ENCODE results near the gene CSAD. TPM values are rescaled to one million over a fixed set of nuclear protein-coding genes. Genes with fewer than 3 reads are reported as not detected.
A peak's percentile ranks its signal among the peaks of the same experiment; 100 is the strongest.

CSAD gene
- total and polyA plus RNA-seq, 2 of the 13 experiments (the other 11 are each of a cell fraction or from before 2014, with no cell fraction given), result 7.2 to 23.5 TPM

- no peak for TF ChIP-seq FUBP1 (CRISPR knock-in tag; IDR thresholded peaks at IDR 0.05; ENCODE audit: borderline replicate concordance)
- TF ChIP-seq FOXA1 (IDR thresholded peaks at IDR 0.05), result no peak
- no peak for TF ChIP-seq FOXA1 (CRISPR knock-in tag; IDR thresholded peaks at IDR 0.05)
- TF ChIP-seq CTCF (CRISPR knock-in tag; IDR thresholded peaks at IDR 0.05), result peak; percentile 68
- peak; percentile 69 for TF ChIP-seq STAG1 (CRISPR knock-in tag; IDR thresholded peaks at IDR 0.05)
- no peak for TF ChIP-seq NFKBIZ (CRISPR knock-in tag; IDR thresholded peaks at IDR 0.05)
- TF ChIP-seq PCBP2 (optimal IDR thresholded peaks at IDR 0.05; ENCODE audit: low read depth, low read length, poor library complexity, severe bottlenecking), result no peak
- TF ChIP-seq ARID2 (CRISPR knock-in tag; IDR thresholded peaks at IDR 0.05; ENCODE audit: borderline replicate concordance), result no peak
- TF ChIP-seq TEAD3 (CRISPR knock-in tag; optimal IDR thresholded peaks at IDR 0.05; ENCODE audit: borderline replicate concordance), result peak; percentile 31
- no peak for TF ChIP-seq LCORL (IDR thresholded peaks at IDR 0.05)
- TF ChIP-seq LCORL (CRISPR knock-in tag; IDR thresholded peaks at IDR 0.05), result 0 out of 2 replicates have a peak, but pooled peaks have one; percentile 2
- TF ChIP-seq XRCC5 (optimal IDR thresholded peaks at IDR 0.05; ENCODE audit: low read length), result peak; percentile 51
- TF ChIP-seq SP1 (IDR thresholded peaks at IDR 0.05), result no peak
- TF ChIP-seq SP1 (CRISPR knock-in tag; IDR thresholded peaks at IDR 0.05), result no peak
- no peak for TF ChIP-seq GATA4 (IDR thresholded peaks at IDR 0.05; ENCODE audit: borderline replicate concordance, low read depth)
- no peak for TF ChIP-seq ARNTL (CRISPR knock-in tag; IDR thresholded peaks at IDR 0.05)
- TF ChIP-seq THAP11 (CRISPR knock-in tag; IDR thresholded peaks at IDR 0.05), result no peak
- TF ChIP-seq ZBTB43 (CRISPR knock-in tag; conservative IDR thresholded peaks at IDR 0.05), result no peak
- TF ChIP-seq, protein P1, sequence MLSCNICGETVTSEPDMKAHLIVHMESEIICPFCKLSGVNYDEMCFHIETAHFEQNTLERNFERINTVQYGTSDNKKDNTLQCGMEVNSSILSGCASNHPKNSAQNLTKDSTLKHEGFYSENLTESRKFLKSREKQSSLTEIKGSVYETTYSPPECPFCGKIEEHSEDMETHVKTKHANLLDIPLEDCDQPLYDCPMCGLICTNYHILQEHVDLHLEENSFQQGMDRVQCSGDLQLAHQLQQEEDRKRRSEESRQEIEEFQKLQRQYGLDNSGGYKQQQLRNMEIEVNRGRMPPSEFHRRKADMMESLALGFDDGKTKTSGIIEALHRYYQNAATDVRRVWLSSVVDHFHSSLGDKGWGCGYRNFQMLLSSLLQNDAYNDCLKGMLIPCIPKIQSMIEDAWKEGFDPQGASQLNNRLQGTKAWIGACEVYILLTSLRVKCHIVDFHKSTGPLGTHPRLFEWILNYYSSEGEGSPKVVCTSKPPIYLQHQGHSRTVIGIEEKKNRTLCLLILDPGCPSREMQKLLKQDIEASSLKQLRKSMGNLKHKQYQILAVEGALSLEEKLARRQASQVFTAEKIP (CRISPR knock-in tag; IDR thresholded peaks at IDR 0.05; ENCODE audit: borderline replicate concordance), result no peak
Observed at GRCh38 chr12:53211476-53212381, 31.0 kb upstream of the CSAD start (continued).

Measured in HepG2 (cell line).